HG02610 (cell line): Measurements from ENCODE around the gene SNED1.

Source experiments
- ATAC-seq: cut with Tn5 transposase; IDR thresholded peaks from one replicate; pipeline ENCODE4 v1.9.1; 2021; ENCODE audit warnings: mild to moderate bottlenecking, moderate library complexity; ENCODE audit not compliant: unreplicated experiment

The SNED1 gene

GRCh38 chr2:240959941-240960308, 38.5 kb upstream of the SNED1 start:
- ATAC-seq, result no peak

DNA sequence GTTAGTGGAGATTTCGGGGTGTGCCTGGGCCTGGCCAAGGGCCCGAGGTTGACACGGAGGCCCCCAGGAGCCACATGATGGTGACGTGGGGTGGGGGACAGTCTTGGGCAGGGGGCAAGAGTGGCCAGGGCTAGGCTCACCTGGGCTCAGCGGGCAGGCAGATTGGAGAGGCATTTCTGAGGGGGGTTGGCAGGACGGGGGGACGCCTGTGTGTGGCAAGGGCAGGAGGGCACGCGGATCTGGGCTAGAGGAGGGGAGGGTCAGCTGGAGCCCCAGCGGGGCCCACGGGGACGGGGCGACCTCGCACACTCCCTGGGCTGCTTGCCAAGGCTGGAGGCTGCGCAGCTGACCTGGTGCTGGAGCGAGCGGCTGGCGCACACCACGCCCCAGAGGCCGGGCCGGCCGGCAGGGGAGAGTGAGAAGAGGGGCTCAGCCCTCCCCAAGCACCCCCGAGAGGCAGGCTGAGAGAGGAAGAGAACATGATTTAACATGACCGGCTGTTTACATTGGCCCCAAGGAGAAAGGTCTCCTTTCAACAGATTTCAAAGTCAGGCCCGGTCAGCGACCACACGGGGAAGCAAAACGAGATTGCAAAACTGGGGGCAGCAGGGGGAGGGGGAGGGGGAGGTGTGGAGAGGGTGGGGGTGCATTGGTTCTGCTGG, 38.0 kb upstream of the SNED1 start:
- no peak for ATAC-seq

DNA sequence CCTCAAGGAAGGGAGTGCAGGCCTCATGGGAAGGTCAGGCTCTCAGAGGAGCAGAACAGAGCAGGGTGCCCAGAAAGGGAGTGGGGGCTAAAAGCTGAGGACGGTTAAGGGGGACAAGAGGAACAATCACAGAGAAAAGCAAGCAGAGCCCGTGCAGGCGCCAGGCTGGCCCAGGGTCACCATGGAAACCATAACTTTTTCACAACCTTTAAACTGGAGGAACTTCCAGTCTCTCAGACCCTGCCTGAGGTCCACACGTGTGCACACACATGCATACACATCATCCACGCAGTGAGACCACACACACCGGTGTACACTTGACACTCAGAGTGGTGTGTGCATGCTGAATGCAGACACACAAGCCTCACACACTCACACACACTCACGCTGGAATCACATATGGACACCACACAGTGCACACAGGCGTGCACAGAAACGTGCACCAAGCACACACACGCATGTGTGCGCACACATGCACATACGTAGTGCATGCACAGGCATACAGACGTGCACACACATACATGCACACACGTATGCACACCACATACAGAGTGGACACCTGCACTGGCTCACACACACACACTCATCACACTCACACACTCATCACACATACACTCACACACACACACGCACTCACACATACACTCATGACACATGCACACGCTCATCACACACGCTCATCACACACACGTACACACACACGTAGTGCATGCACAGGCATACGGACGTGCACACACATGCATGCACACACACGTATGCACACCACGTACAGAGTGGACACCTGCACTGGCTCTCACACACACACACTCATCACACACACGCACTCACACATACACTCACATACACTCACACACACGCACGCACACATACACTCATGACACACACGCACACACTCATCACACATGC, 37.2 kb upstream of the SNED1 start:
- ATAC-seq, result no peak

GRCh38 chr2:240961910-240962299, 36.5 kb upstream of the SNED1 start:
- no peak for ATAC-seq

DNA sequence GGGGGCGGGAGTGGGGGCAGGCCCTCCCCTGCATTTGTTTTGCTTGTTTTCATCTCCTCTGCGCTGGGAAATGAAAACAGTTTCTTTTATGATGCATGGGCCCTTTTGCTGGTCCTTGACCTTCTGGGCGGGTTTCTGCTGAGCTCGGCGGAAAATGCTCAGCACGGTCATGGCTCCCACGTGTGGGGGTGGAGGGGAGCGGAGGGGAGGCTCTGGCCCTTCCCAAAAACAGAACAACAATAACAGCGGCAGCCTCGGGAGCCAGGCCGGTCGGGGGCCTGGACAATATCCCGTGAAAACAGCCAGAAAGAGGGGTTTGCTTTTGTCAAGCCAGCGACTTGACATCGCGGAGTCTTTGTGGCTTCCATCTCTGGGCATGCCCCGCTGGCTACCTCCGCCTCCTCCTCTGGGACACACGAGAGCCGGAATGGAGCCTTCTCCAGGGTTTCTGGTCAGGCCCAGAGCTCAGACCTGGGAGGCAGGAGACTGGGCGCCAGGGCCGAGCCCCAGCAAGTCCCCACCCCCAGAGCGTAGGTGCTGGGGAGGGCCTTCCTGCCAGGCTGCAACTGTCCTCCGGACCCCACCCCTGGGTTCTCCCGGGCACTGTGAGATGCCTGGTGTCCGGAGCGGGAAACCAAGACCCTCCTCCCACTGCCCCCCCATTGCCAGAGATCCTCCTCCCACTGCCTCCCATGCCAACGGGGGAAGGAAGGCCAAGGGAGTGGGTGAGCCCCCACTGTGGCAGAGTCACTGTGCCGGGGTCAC, 35.9 kb upstream of the SNED1 start:
- ATAC-seq, result no peak

GRCh38 chr2:240963065-240963867, 35.2 kb upstream of the SNED1 start:
- ATAC-seq, result no peak

DNA sequence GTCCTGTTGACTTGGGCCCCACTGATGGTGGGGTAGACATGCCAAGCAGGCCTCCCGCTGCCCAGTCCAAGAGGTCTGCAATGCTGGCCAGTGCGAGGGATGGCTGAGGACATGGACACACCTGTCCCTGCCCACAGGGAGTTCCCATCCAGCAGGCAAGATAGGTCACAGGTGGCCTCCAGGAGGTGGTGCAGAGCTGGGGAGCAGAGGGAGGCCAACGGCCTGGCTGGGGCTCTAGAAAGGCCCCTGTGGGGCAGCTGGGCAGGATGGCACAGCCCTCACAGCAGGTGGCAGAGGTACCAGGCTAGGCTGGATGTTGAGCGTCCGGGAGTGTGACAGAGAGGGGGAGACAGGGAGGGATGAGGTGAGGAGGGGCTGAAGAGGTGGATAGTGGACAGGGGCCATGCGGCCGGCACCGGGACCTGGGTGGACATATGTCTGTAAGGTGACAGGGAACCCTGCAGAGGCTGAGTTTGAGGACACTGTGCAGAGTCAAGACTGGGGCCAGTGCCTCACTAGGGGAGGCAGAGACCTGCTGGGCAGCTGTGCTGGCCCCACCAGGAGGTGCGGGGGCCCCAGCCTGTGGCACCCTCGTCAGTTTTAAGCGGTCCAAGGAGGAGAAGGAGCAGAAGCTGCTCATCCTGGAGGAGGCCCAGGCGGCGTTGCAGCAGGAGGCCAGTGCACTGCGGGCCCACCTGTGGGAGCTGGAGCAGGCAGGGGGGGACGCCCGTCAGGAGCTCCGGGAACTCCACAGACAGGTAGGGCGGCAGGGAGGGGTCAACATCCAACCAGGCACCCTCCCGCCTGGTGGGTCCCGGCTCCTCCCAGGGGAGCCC, 34.3 kb upstream of the SNED1 start:
- ATAC-seq, result no peak

GRCh38 chr2:240964704-240965295, 33.6 kb upstream of the SNED1 start:
- no peak for ATAC-seq

DNA sequence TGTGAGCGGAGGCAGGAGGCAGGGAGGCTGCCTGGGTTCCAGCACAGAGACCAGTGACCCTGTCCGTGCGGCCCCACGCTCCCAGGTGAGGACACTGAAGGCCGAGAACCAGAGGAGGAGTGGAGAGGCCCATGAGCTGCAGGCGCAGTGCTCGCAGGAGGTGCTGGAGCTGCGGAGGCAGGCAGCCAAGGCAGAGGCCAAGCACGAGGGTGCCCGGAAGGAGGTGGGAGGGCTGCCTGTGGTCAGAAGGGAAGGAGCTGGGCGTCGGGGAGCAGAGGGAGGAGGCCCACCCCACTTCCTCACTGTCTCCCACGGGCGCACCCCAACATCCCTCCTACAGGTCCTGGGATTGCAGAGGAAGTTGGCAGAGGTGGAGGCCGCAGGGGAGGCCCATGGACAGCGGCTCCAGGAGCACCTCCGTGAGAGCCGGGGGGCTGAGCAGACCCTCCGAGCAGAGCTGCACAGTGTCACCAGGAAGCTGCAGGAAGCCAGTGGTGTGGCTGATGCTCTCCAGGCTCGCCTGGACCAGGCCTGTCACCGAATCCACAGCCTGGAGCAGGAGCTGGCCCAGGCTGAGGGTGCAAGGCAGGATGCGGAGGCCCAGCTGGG, 33.0 kb upstream of the SNED1 start:
- no peak for ATAC-seq

DNA sequence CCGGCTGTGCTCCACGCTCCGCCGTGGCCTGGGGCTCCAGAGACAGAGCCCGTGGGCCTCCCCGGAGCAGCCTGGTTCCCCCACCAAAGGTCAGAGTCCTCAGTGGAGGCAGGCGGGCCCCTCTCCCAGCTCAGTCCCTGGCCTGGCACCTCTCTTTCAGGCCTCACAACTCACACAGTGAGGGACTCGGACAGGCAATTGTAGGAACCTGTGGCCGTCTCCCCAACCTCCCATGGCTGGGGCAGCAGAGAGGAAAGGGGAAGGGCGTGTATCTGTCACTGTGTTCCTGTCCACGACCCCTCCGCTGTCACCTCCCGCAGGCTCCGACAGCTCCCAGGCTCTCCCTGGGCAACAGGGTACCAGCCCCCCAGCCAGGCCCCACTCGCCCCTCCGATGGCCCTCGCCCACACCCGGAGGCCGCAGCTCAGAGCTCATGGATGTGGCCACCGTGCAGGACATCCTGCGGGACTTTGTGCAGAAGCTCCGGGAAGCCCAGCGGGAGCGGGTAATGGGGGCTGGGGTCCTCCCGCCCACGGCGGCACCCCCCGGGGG, 32.4 kb upstream of the SNED1 start:
- no peak for ATAC-seq

DNA sequence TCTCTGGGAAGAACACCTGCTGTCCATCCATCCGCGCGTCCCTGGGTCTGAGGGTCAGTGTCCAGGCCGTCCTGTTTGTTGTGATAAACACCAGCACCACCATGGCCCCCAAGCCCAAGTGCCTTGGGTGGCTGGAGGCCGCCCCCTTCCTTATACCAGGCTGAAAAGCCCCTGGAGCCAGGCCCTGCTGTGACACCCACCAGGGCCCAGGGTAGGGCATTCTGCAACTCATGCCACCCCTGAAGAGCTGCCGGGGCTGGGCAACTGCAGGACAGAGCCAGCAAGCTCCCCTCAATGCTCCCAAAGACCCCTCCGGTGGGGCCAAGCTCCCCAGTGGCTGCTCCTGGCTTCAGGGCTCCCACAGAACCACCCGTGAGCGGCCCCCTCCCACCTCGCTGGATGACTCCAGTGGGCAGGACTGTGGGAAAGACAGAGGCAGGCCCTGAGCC, 31.9 kb upstream of the SNED1 start:
- ATAC-seq, result no peak

DNA sequence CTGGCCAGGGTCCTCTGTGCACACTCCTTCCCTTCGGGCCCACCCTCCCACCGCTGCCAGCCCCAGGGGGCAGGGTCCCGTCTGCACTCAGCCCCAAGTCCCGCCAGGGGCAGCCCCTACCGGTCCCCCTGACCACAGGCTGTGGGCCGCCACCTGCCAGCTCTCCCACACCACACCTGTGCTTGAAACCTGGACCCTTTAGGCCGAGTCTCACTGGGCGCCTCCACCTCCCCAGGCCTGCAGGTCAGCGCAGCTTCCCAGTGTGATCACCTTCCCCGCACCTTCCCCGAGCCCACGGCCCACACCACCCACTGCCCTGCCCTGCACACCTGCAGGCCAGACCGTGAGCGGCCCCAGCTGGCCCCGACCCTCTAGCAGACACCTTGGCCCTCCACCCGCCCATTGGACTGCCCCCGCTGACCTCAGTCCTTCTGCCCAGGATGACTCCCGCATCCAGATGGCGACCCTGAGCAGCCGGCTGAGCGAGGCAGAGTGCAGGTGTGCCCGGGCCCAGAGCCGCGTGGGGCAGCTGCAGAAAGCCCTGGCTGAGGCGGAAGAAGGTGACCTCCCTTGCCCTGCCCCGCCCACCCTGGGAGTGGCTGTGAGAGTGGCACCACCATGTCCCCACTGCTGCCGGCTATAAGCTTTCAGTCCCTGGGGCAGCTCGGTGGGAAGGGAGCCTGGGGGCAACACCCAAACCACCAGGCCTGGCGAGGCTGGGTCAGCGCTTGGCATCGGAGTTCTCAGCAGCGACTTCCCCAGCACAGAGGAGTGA, 31.3 kb upstream of the SNED1 start:
- ATAC-seq, result no peak

- ATAC-seq, result no peak
Observed at GRCh38 chr2:240967681-240968621, 30.5 kb upstream of the SNED1 start.

DNA sequence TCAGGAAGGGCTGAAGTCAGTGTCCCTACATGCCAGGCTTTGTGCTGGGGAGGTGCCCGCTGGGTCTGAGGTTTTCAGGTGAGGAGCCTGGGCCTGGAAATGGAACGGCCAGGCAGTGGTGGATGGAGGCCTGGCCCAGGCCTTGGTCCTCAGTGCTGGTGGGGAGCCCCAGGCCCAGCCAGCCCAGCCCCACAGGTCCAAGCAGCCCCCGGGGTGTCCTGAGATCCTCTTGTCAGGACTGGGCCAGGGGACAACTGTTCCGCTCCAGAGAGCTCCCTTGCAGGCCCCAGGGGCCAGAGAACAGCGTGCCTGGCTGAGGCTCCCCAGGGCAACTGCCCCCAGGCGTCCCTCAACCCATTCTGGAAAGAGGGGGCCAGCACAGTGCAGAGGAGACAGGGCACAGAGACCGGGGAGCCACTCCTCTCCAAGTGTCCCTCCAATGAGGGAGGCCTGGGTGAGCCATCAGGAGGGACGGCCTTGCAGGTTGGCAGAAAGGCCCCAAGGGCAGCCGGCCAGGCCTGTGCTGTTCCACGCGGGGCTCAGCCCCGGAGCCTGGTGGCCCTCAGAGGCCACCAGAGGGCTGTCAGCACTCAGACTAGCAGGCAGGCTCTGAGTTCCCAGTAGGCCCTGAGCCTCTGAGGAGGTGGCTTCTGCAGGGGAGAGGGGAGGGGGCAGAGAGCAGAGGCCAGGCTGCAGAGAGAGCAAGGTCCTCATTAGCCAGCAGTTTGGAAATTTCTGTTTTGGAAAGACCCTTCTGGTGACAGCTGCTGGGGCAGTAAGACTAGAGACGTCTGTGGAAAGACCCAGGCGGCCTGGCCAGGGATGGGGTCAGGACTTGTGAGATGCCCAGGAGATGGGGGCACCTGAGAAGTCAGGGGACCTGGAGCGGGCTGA, 29.4 kb upstream of the SNED1 start:
- no peak for ATAC-seq

DNA sequence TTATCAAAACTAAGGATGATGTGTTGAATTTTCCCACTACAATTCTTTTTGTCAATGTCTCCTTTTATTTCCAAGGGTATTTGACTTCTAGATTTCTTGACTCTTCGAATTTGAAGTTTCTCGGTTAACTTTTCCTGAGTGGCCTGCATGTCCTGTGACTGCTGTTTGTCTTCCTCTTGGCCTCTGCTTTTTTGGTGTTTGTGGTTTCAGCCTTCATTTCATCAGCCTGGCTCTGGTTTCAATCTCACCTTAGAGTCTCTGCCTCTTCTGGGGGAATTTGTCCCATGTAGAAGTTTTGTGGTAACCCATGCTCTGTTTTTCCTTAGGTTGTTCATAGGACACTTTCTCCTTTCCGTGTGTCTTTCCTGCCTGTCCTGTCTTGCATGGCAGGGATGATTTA, 28.3 kb upstream of the SNED1 start:
- no peak for ATAC-seq

DNA sequence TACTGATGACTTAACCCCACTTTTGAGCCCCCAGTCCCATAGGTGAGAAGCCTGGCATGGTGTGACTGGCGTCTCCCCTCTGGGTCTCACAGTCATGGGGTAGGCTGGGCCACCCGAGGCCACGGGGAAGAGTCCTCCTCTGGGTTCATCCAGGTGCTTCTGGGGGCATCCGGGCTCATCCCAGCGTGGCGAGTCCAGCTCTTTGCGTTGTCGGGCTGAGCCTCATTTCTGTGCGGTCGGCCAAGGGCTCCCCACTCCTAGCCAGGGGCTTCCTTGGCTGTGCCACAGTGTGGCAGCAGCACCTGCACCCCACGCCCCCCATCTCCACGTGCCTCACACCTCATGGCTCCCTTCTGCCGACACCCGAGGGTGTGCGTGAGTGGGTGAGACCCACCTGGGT, 27.6 kb upstream of the SNED1 start:
- ATAC-seq, result no peak
